Measurements from ENCODE around the gene WIPF2. TPM values are rescaled to one million over a fixed set of nuclear protein-coding genes. Genes with fewer than 3 reads are reported as not detected.

Gene WIPF2
- total RNA-seq, 1 experiment from 2014 or later, result 30.4 TPM

GRCh38 chr17:40180694-40181093 lies 38.4 kb upstream of the WIPF2 start (continued):
- TF ChIP-seq, protein P1, sequence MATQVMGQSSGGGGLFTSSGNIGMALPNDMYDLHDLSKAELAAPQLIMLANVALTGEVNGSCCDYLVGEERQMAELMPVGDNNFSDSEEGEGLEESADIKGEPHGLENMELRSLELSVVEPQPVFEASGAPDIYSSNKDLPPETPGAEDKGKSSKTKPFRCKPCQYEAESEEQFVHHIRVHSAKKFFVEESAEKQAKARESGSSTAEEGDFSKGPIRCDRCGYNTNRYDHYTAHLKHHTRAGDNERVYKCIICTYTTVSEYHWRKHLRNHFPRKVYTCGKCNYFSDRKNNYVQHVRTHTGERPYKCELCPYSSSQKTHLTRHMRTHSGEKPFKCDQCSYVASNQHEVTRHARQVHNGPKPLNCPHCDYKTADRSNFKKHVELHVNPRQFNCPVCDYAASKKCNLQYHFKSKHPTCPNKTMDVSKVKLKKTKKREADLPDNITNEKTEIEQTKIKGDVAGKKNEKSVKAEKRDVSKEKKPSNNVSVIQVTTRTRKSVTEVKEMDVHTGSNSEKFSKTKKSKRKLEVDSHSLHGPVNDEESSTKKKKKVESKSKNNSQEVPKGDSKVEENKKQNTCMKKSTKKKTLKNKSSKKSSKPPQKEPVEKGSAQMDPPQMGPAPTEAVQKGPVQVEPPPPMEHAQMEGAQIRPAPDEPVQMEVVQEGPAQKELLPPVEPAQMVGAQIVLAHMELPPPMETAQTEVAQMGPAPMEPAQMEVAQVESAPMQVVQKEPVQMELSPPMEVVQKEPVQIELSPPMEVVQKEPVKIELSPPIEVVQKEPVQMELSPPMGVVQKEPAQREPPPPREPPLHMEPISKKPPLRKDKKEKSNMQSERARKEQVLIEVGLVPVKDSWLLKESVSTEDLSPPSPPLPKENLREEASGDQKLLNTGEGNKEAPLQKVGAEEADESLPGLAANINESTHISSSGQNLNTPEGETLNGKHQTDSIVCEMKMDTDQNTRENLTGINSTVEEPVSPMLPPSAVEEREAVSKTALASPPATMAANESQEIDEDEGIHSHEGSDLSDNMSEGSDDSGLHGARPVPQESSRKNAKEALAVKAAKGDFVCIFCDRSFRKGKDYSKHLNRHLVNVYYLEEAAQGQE (IDR thresholded peaks at IDR 0.05; ENCODE audit: low read depth), result no peak
- no peak for TF ChIP-seq ZNF274 (IDR thresholded peaks at IDR 0.05; ENCODE audit: low read depth, low read length)
- no peak for TF ChIP-seq SRF (IDR thresholded peaks at IDR 0.05; ENCODE audit: low read depth)
- no peak for TF ChIP-seq YY1 (IDR thresholded peaks at IDR 0.05; ENCODE audit: extremely low read depth, insufficient replicate concordance, low read depth, low read length)
- no peak for TF ChIP-seq CEBPB (IDR thresholded peaks at IDR 0.05; ENCODE audit: low read depth)
- no peak for TF ChIP-seq POLR2A (IDR thresholded peaks at IDR 0.05; ENCODE audit: borderline replicate concordance, extremely low read depth, insufficient read depth, insufficient read length)
- no peak for TF ChIP-seq FOSL1 (IDR thresholded peaks at IDR 0.05; ENCODE audit: low read depth)

- BruUV-seq (replicated peaks), result no TSS peak
- DNase-seq (ENCODE audit: low read depth, low spot score) (no peak), ATAC-seq (no peak)
- H3K9ac ChIP-seq (ENCODE audit: low read length), result peak overlapping the region; percentile 62
- H3K9me2 ChIP-seq (ENCODE audit: insufficient read depth), result no peaks in the 10 kb centered on the region
- H3K4me1 ChIP-seq (ENCODE audit: control insufficient read depth in 1 of 2, insufficient read depth in 2 of 2, low read length in 2 of 2), result peaks cover 49 to 59% of the 10 kb centered on the region in 2 experiments
- H3K79me2 ChIP-seq (ENCODE audit: insufficient read depth, low read length), result no peaks in the 10 kb centered on the region
- RAD21 ChIA-PET (ENCODE audit: low non-redundant PET in 1 of 2, low total read pairs in 2 of 2, uncharacterized antibody in 2 of 2, unreplicated experiment in 2 of 2), result no interaction called here
- CTCF ChIA-PET, result interaction anchor here (0.7 kb wide), 1 partner anchor 28 kb away, joined by 4 read pairs; no protein-coding TSS in a partner anchor
- POLR2A ChIA-PET, result no interaction called here
- H4K20me1 ChIP-seq (ENCODE audit: insufficient read depth), result no peaks in the 10 kb centered on the region
- H3K36me3 ChIP-seq (ENCODE audit: control insufficient read depth in 1 of 2, insufficient read depth in 2 of 2, low read length in 2 of 2), result peaks cover 0 to 9% of the 10 kb centered on the region in 2 experiments; a peak in 1 of 4 replicates
- no peaks in the 10 kb centered on the region for H3K9me3 ChIP-seq (ENCODE audit: control insufficient read depth in 1 of 2, insufficient read depth in 1 of 2, low read depth in 1 of 2, low read length in 2 of 2)
- H3K4me2 ChIP-seq (ENCODE audit: low read length), result peak overlapping the region; percentile 73
- no peaks in the 10 kb centered on the region for H3K27me3 ChIP-seq (ENCODE audit: insufficient read depth, low read length)
- H3K4me3 ChIP-seq (replicated peaks in 1 of 2; ENCODE audit: low read depth in 1 of 2, low read length in 2 of 2), result no peak overlapping the region
- intact Hi-C loops (cut with micrococcal nuclease), result no loop called here
- no peak overlapping the region for H2AFZ ChIP-seq (ENCODE audit: low read depth, low read length, poor library complexity, severe bottlenecking)
- peak overlapping the region; percentile 86 for H3K27ac ChIP-seq (ENCODE audit: low read depth, low read length)
- TF ChIP-seq RAD21 (IDR thresholded peaks at IDR 0.05; ENCODE audit: low read depth), result no peak
- TF ChIP-seq EGR1 (IDR thresholded peaks at IDR 0.05; ENCODE audit: low read depth), result no peak
- no peak for TF ChIP-seq SIN3A (IDR thresholded peaks at IDR 0.05; ENCODE audit: low read depth)
- no peak for TF ChIP-seq POLR2AphosphoS5 (IDR thresholded peaks at IDR 0.05; ENCODE audit: low read depth, low read length)
- no peak for TF ChIP-seq POLR2A (IDR thresholded peaks at IDR 0.05; ENCODE audit: borderline replicate concordance, extremely low read depth, insufficient read depth, insufficient read length)
- TF ChIP-seq SRF (IDR thresholded peaks at IDR 0.05; ENCODE audit: low read depth), result no peak
- no peak for TF ChIP-seq ZFX (IDR thresholded peaks at IDR 0.05)
- no peak for TF ChIP-seq ELF1 (IDR thresholded peaks at IDR 0.05; ENCODE audit: borderline replicate concordance, low read depth)
- TF ChIP-seq YY1 (IDR thresholded peaks at IDR 0.05; ENCODE audit: extremely low read depth, insufficient replicate concordance, low read depth, low read length), result no peak
- TF ChIP-seq ZBTB33 (IDR thresholded peaks at IDR 0.05; ENCODE audit: extremely low read depth, insufficient replicate concordance, low read length), result no peak
- TF ChIP-seq ATF3 (IDR thresholded peaks at IDR 0.05), result no peak
- no peak for TF ChIP-seq TCF7L2 (IDR thresholded peaks at IDR 0.05; ENCODE audit: borderline replicate concordance, extremely low read depth, insufficient read depth, insufficient read length)
- TF ChIP-seq CBX3 (IDR thresholded peaks at IDR 0.05; ENCODE audit: low read depth), result no peak
- no peak for TF ChIP-seq JUND (IDR thresholded peaks at IDR 0.05)
- no peak for TF ChIP-seq FOSL1 (IDR thresholded peaks at IDR 0.05; ENCODE audit: low read depth)
- TF ChIP-seq SP1 (IDR thresholded peaks at IDR 0.05; ENCODE audit: low read depth), result no peak
- TF ChIP-seq EZH2 (IDR thresholded peaks at IDR 0.05), result no peak
- no peak for TF ChIP-seq CEBPB (IDR thresholded peaks at IDR 0.05; ENCODE audit: low read depth)
- no peak for TF ChIP-seq ZNF274 (IDR thresholded peaks at IDR 0.05; ENCODE audit: low read depth, low read length)
Observed at GRCh38 chr17:40181205-40181604, 37.9 kb upstream of the WIPF2 start.

Data from HCT116 (cell line).